ENCODE measurements around the gene CLTB.

CLTB gene

GRCh38 chr5:176426876-176427275 lies 10.5 kb upstream of the CLTB start:
- TF ChIP-seq CREB1 (IDR thresholded peaks at IDR 0.05; ENCODE audit: low read depth) = no peak
- TF ChIP-seq RAD21 (IDR thresholded peaks at IDR 0.05; ENCODE audit: low read depth) = no peak
- no peak for TF ChIP-seq NFIC (IDR thresholded peaks at IDR 0.05)
- no peak for TF ChIP-seq TEAD4 (IDR thresholded peaks at IDR 0.05)
- no peak for TF ChIP-seq REST (IDR thresholded peaks at IDR 0.05; ENCODE audit: low read depth)
- no peak for TF ChIP-seq YY1 (IDR thresholded peaks at IDR 0.05; ENCODE audit: low read depth)
- TF ChIP-seq TAF1 (IDR thresholded peaks at IDR 0.05; ENCODE audit: low read depth) = no peak
- TF ChIP-seq EGR1 (IDR thresholded peaks at IDR 0.05) = no peak
- no peak for TF ChIP-seq ZBTB7A (IDR thresholded peaks at IDR 0.05; ENCODE audit: low read depth)
- no peak for TF ChIP-seq USF1 (IDR thresholded peaks at IDR 0.05)
- TF ChIP-seq CEBPB (IDR thresholded peaks at IDR 0.05) = no peak
- no peak for TF ChIP-seq TCF12 (IDR thresholded peaks at IDR 0.05; ENCODE audit: low read depth)
- no peak for TF ChIP-seq FOXM1 (IDR thresholded peaks at IDR 0.05; ENCODE audit: borderline replicate concordance, low read depth)
- no peak for TF ChIP-seq MAX (IDR thresholded peaks at IDR 0.05)
- no peak for TF ChIP-seq EP300 (IDR thresholded peaks at IDR 0.05; ENCODE audit: borderline replicate concordance)

GRCh38 chr5:176425791-176426190 lies 9.5 kb upstream of the CLTB start:
- TF ChIP-seq NFIC (IDR thresholded peaks at IDR 0.05) (no peak), FOXM1 (IDR thresholded peaks at IDR 0.05; ENCODE audit: borderline replicate concordance, low read depth) (no peak), MAX (IDR thresholded peaks at IDR 0.05) (no peak), CEBPB (IDR thresholded peaks at IDR 0.05) (no peak), TAF1 (IDR thresholded peaks at IDR 0.05; ENCODE audit: low read depth) (no peak), TEAD4 (IDR thresholded peaks at IDR 0.05) (no peak), RAD21 (IDR thresholded peaks at IDR 0.05; ENCODE audit: low read depth) (no peak), EGR1 (IDR thresholded peaks at IDR 0.05) (no peak), ZBTB7A (IDR thresholded peaks at IDR 0.05; ENCODE audit: low read depth) (no peak)

GRCh38 chr5:176425138-176425537 lies 8.8 kb upstream of the CLTB start:
- TF ChIP-seq TEAD4 (IDR thresholded peaks at IDR 0.05) = no peak
- no peak for TF ChIP-seq TCF12 (IDR thresholded peaks at IDR 0.05; ENCODE audit: low read depth)
- TF ChIP-seq CREB1 (IDR thresholded peaks at IDR 0.05; ENCODE audit: low read depth) = no peak
- no peak for TF ChIP-seq EP300 (IDR thresholded peaks at IDR 0.05; ENCODE audit: borderline replicate concordance)
- TF ChIP-seq RAD21 (IDR thresholded peaks at IDR 0.05; ENCODE audit: low read depth) = no peak
- TF ChIP-seq EGR1 (IDR thresholded peaks at IDR 0.05) = no peak
- TF ChIP-seq YY1 (IDR thresholded peaks at IDR 0.05; ENCODE audit: low read depth) = no peak
- TF ChIP-seq ZBTB7A (IDR thresholded peaks at IDR 0.05; ENCODE audit: low read depth) = no peak
- TF ChIP-seq REST (IDR thresholded peaks at IDR 0.05; ENCODE audit: low read depth) = no peak
- no peak for TF ChIP-seq USF1 (IDR thresholded peaks at IDR 0.05)
- TF ChIP-seq NFIC (IDR thresholded peaks at IDR 0.05) = no peak
- no peak for TF ChIP-seq TAF1 (IDR thresholded peaks at IDR 0.05; ENCODE audit: low read depth)
- TF ChIP-seq FOXM1 (IDR thresholded peaks at IDR 0.05; ENCODE audit: borderline replicate concordance, low read depth) = no peak
- TF ChIP-seq MAX (IDR thresholded peaks at IDR 0.05) = no peak
- TF ChIP-seq CEBPB (IDR thresholded peaks at IDR 0.05) = no peak

GRCh38 chr5:176424181-176424580 lies 7.8 kb upstream of the CLTB start:
- TF ChIP-seq TCF12 (IDR thresholded peaks at IDR 0.05; ENCODE audit: low read depth) (no peak), ZBTB7A (IDR thresholded peaks at IDR 0.05; ENCODE audit: low read depth) (no peak)

- TF ChIP-seq NFIC (IDR thresholded peaks at IDR 0.05) (no peak), CREB1 (IDR thresholded peaks at IDR 0.05; ENCODE audit: low read depth) (no peak), USF1 (IDR thresholded peaks at IDR 0.05) (no peak), REST (IDR thresholded peaks at IDR 0.05; ENCODE audit: low read depth) (no peak), YY1 (IDR thresholded peaks at IDR 0.05; ENCODE audit: low read depth) (no peak), FOXM1 (IDR thresholded peaks at IDR 0.05; ENCODE audit: borderline replicate concordance, low read depth) (no peak), TAF1 (IDR thresholded peaks at IDR 0.05; ENCODE audit: low read depth) (no peak), EP300 (IDR thresholded peaks at IDR 0.05; ENCODE audit: borderline replicate concordance) (no peak), TEAD4 (IDR thresholded peaks at IDR 0.05) (no peak), MAX (IDR thresholded peaks at IDR 0.05) (no peak), ZBTB7A (IDR thresholded peaks at IDR 0.05; ENCODE audit: low read depth) (no peak), RAD21 (IDR thresholded peaks at IDR 0.05; ENCODE audit: low read depth) (no peak), CEBPB (IDR thresholded peaks at IDR 0.05) (no peak), EGR1 (IDR thresholded peaks at IDR 0.05) (no peak), TCF12 (IDR thresholded peaks at IDR 0.05; ENCODE audit: low read depth) (no peak)
Measured at GRCh38 chr5:176420972-176421544, 4.7 kb upstream of the CLTB start.
